Muscle of leg (tissue), 11 donors: ENCODE results near the gene BAG5. TPM values are rescaled to one million over a fixed set of nuclear protein-coding genes. Genes with fewer than 3 reads are reported as not detected.
"Not testable (repeated sequence)": the region's sequence is repeated elsewhere in the genome, so short reads cannot be mapped to it uniquely, and the experiment has no call there.

Experiments used
- DNase-seq: peaks from one replicate; pipeline ENCODE4 v3.0.0; 2013
- H3K27ac ChIP-seq: one replicate; pipeline ENCODE4 v1.5.1; 2013; ENCODE audit warnings: mild to moderate bottlenecking, low read length, control low read depth
- H3K27me3 ChIP-seq: one replicate; pipeline ENCODE4 v1.6.1; 2013; ENCODE audit warnings: low read length; ENCODE audit not compliant: control insufficient read depth, insufficient read depth
- H3K36me3 ChIP-seq: one replicate; pipeline ENCODE4 v1.6.1; 2013; ENCODE audit warnings: low read length; ENCODE audit not compliant: control insufficient read depth, insufficient read depth
- H3K4me1 ChIP-seq: one replicate; pipeline ENCODE4 v1.6.1; 2013; ENCODE audit warnings: low read length; ENCODE audit not compliant: control insufficient read depth, insufficient read depth
- H3K4me3 ChIP-seq: one replicate; pipeline ENCODE4 v1.5.1; 2013; ENCODE audit warnings: low read length, control low read depth
- H3K9me3 ChIP-seq: replicated peaks from 2 replicates; pipeline ENCODE4 v1.6.1; 2013; ENCODE audit warnings: low read depth, low read length; ENCODE audit not compliant: control insufficient read depth
- WGBS: methylation state at CpG from one replicate; pipeline ENCODE4 v1.1.5; 2013; ENCODE audit warnings: missing lambda C conversion rate; ENCODE audit not compliant: insufficient coverage; 5-methylcytosine and 5-hydroxymethylcytosine counted together
- polyA plus RNA-seq, 8 donors: library from polyadenylated mRNA; unstranded; fragments of 120-200 nt; gene quantifications; one replicate each; pipeline versions ENCODE4 v1.2.1 to v1.2.3, GENCODE V29; 2013; ENCODE audit warnings: inconsistent platforms in 1 of 8, low replicate concordance in 1 of 8; ENCODE audit not compliant: insufficient read length in 8 of 8, insufficient read depth in 1 of 8
- total RNA-seq: library from RNA; stranded (reverse); fragments of 120-200 nt; gene quantifications from one replicate; pipeline ENCODE4 v1.2.4, GENCODE V29; 2013

BAG5 gene
- total and polyA plus RNA-seq, 9 donors: 14.3 to 23.3 (median 19.7) TPM

GRCh38 chr14:103528587-103529382, 33.7 kb downstream of the BAG5 start, which contains the start of gene TRMT61A:
Gene TRMT61A, plus strand, starts transcription at chr14:103529196. Its CDS starts 783 bp downstream, at chr14:103529979.
- peaks cover 55% of the 10 kb centered on the region for H3K4me1 ChIP-seq
- peak within 1 kb of the TSS; percentile 73 for H3K4me3 ChIP-seq
- peaks cover 3% of the 10 kb centered on the region for H3K27me3 ChIP-seq
- H3K27ac ChIP-seq: peak within 1 kb of the TSS; percentile 93
- H3K36me3 ChIP-seq: peaks cover 22% of the 10 kb centered on the region
- under 1% methylated on average over 30 of the region's 70 CpGs for WGBS
- no peaks in the 10 kb centered on the region for H3K9me3 ChIP-seq
- peak; percentile 96 for DNase-seq

DNA sequence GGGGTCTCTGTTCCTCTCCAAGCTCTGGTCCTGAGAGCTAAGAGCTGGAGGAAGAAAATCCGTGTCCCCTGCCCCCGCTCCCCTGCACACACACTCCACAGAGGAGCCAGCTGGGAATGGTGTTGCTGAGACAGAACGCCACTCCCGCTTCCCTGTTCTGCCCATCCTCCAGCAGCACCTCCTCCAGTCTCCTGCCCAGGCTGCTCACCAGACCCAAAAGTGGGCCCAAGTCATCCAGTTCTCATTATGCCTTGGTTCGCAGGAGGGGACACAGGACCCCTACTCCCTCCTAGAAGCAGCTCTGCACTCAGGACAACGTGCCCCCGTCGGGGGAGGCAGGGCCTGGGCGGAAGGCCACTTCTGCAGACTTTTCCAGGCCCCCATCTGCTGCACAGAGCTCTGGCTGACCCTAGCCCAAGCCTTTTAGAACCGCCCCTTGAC, 34.3 kb downstream of the BAG5 start:
- DNase-seq: no peak
- Histone ChIP-seq H3K4me1 (peaks cover 62% of the 10 kb centered on the region), H3K27ac (peak overlapping the region; percentile 93)

DNA sequence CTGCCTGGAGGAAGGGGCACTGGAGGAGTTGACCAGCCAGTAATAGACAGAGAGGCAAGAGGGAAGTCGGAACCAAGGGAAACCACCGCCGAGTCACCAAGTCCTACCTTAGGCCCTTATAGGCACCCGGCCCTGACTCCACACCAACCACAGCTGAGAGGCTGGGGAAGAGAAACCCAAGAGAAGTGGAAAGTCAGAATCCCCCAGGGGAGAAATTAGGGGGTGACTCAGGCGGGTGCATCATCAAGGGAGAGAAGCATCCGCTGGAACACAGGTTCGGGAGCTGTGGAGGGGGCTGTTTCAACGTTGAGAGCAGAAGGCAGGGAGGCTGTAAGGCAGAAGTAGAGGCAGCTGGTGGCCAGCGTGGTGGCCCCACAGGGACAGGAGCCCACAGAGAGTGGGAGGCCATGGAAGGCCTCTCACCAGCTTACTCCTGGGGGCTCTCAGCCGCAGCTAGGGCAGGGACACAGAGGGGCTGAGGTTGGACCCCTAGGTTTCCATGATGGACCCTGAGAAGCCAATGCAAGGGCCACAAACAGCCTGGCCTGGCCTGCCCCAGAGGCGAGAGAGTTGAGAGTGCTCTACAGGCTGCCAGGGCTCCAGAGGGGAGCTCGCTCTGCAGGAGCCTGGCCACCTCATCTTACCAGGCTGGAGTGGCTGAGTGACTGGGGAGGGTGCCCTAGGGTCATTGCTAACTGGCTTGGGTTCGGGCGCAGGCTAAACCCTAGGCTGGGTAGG, 34.9 kb downstream of the BAG5 start:
- H3K9me3 ChIP-seq: no peaks in the 10 kb centered on the region
- peaks cover 12% of the 10 kb centered on the region for H3K36me3 ChIP-seq
- peak overlapping the region; percentile 93 for H3K27ac ChIP-seq
- peaks cover 66% of the 10 kb centered on the region for H3K4me1 ChIP-seq
- WGBS: 70% methylated on average over 7 of the region's 14 CpGs
- H3K27me3 ChIP-seq: peaks cover 14% of the 10 kb centered on the region
- no peak overlapping the region for H3K4me3 ChIP-seq
- DNase-seq: no peak

More for the DNA sequence above, 34.3 kb downstream of the BAG5 start:
- 23% methylated on average over 7 of the region's 10 CpGs for WGBS
- Histone ChIP-seq H3K36me3 (peaks cover 17% of the 10 kb centered on the region), H3K4me3 (peak overlapping the region; percentile 73), H3K27me3 (peaks cover 9% of the 10 kb centered on the region), H3K9me3 (no peaks in the 10 kb centered on the region)

- Histone ChIP-seq H3K36me3 (peaks cover 12% of the 10 kb centered on the region), H3K27ac (no peak overlapping the region), H3K9me3 (no peaks in the 10 kb centered on the region), H3K4me3 (no peak overlapping the region), H3K27me3 (peaks cover 19% of the 10 kb centered on the region), H3K4me1 (peaks cover 66% of the 10 kb centered on the region)
- no peak for DNase-seq
- WGBS: no CpG with 5 or more reads among the region's 1 CpG
Observed at GRCh38 chr14:103526914-103527248, 35.6 kb downstream of the BAG5 start.

DNA sequence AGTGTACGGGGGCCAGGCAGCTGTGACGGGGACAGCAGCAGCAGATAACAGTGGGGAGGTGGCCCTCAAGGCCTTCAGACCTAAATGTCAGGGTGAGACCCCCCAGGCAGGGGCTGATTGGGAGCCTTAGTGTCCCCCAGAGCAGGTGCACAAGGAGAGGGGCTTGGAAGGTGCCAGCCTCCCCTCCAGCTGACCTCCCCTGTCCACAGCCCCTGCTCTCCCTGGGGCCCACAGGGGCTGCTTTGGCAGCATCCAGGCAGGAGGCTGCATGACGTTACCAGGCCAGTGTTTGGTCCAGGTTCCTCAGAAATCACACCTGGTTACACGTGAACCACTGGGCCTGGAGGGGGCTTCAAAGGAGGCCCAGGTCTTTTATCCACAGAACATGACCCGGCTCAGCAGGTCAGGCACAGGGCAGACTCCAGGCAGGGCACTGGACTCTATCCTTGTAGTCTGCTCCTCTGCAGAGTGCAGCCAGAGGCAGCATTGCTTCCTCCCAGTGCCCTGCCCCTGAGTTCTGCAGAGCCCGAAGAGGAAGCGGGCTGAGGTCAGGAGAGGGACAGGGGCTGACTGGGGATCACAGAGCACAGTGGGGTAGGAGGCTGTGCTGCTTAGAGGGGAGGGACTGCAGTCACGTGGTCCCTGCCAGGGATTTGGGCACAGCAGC, 36.1 kb downstream of the BAG5 start:
- WGBS: 50% methylated on average over 5 of the region's 8 CpGs
- no peak for DNase-seq

GRCh38 chr14:103525430-103526246, 36.8 kb downstream of the BAG5 start:
- H3K4me3 ChIP-seq, H3K27ac ChIP-seq, DNase-seq, H3K36me3 ChIP-seq, H3K9me3 ChIP-seq: not testable (repeated sequence)
- peaks cover 27% of the 10 kb centered on the region for H3K27me3 ChIP-seq
- whole genome bisulfite sequencing: 67% methylated on average over 11 of the region's 17 CpGs
- H3K4me1 ChIP-seq: peaks cover 70% of the 10 kb centered on the region

More for the DNA sequence above, 36.1 kb downstream of the BAG5 start:
- Histone ChIP-seq H3K27ac (no peak overlapping the region), H3K4me1 (peaks cover 66% of the 10 kb centered on the region), H3K4me3 (no peak overlapping the region), H3K27me3 (peaks cover 22% of the 10 kb centered on the region), H3K9me3 (no peaks in the 10 kb centered on the region), H3K36me3 (peaks cover 12% of the 10 kb centered on the region)

- Histone ChIP-seq H3K27ac (no peak overlapping the region), H3K9me3 (no peaks in the 10 kb centered on the region), H3K27me3 (peaks cover 32% of the 10 kb centered on the region), H3K36me3 (peaks cover 8% of the 10 kb centered on the region), H3K4me3 (no peak overlapping the region), H3K4me1 (peaks cover 71% of the 10 kb centered on the region)
- DNase-seq: no peak
- 65% methylated on average over 9 of the region's 12 CpGs for WGBS
Observed at GRCh38 chr14:103524002-103524935, 38.2 kb downstream of the BAG5 start.

DNA sequence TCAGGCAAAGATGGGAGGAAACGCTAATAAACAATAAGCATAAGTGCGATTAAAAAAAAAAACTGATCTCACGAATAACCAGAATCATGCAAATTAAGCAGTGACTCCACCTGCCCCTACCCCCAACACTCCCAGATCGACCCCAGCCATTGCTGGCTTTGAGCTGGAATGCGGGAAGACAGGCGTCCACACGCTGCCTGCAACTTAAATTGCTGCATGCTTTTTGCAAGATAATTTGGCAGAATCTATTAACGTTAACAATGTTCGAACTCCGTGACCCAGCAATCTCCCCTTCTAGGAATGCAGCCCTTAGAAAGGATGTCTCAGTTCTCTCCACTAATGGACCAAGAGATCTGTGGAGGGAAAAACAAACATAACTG, 38.9 kb downstream of the BAG5 start:
- peaks cover 75% of the 10 kb centered on the region for H3K4me1 ChIP-seq
- no peaks in the 10 kb centered on the region for H3K9me3 ChIP-seq
- peaks cover 11% of the 10 kb centered on the region for H3K36me3 ChIP-seq
- no peak overlapping the region for H3K27ac ChIP-seq
- DNase-seq: no peak
- H3K27me3 ChIP-seq: peaks cover 32% of the 10 kb centered on the region
- 21% methylated on average over 7 of the region's 10 CpGs for WGBS
- no peak overlapping the region for H3K4me3 ChIP-seq
